SW480 (cell line): ENCODE results near the gene SECTM1.
"Not testable (repeated sequence)": the region's sequence is repeated elsewhere in the genome, so short reads cannot be mapped to it uniquely, and the experiment has no call there.

Source experiments
- DNase-seq: peaks from one replicate; pipeline ENCODE4 v3.0.0-alpha.2; 2016; ENCODE audit warnings: low spot score

SECTM1 gene

GRCh38 chr17:82347994-82348393 lies 14.4 kb upstream of the SECTM1 start:
- not testable (repeated sequence) for DNase-seq

GRCh38 chr17:82346342-82347300 lies 13.1 kb upstream of the SECTM1 start:
- DNase-seq = no peak

- DNase-seq = no peak
These were observed 11.8 kb upstream of the SECTM1 start for GRCh38 chr17:82345151-82345976.

GRCh38 chr17:82344175-82344907 lies 10.8 kb upstream of the SECTM1 start:
- no peak for DNase-seq

GRCh38 chr17:82343560-82343959 lies 10.0 kb upstream of the SECTM1 start:
- no peak for DNase-seq

GRCh38 chr17:82342361-82343079 lies 9.0 kb upstream of the SECTM1 start:
- DNase-seq = no peak

- no peak for DNase-seq
These were observed 6.3 kb upstream of the SECTM1 start for GRCh38 chr17:82339634-82340580.

GRCh38 chr17:82338858-82339633 lies 5.5 kb upstream of the SECTM1 start:
- peak; percentile 89 for DNase-seq

- no peak for DNase-seq
These were observed 1.2 kb upstream of the SECTM1 start for GRCh38 chr17:82334622-82335394.

- no peak for DNase-seq
These were observed 647 bp upstream of the SECTM1 start for GRCh38 chr17:82334204-82334621.

GRCh38 chr17:82332669-82333278 lies 792 bp downstream of the SECTM1 start:
- peak; percentile 72 for DNase-seq

- no peak for DNase-seq
These were observed 2.1 kb downstream of the SECTM1 start for GRCh38 chr17:82331345-82331939.

- DNase-seq = peak; percentile 72
These were observed 3.0 kb downstream of the SECTM1 start for GRCh38 chr17:82330322-82331239.

GRCh38 chr17:82329683-82330321 lies 3.8 kb downstream of the SECTM1 start:
- no peak for DNase-seq

- DNase-seq = no peak
These were observed 4.5 kb downstream of the SECTM1 start for GRCh38 chr17:82328994-82329507.
